NOMO-1 (cell line): ENCODE results near the gene PLVAP.

Experiments used
- DNase-seq, 2 experiments: peaks; one replicate each; lab custom pipeline; 2025; ENCODE audit not compliant: unreplicated experiment in 2 of 2; lab: John Stamatoyannopoulos, UW

PLVAP gene

GRCh38 chr19:17376935-17377600 is at the start of gene PLVAP:
Gene PLVAP, minus strand, starts transcription at chr19:17377342. Its CDS starts 54 bp downstream, at chr19:17377288.
- DNase-seq: no peak

- DNase-seq: no peak
These were observed 47.7 kb upstream of the PLVAP start for GRCh38 chr19:17424743-17425365.

GRCh38 chr19:17423429-17424208 is 46.5 kb upstream of the PLVAP start:
- DNase-seq: no peak

GRCh38 chr19:17421942-17422341 is 44.8 kb upstream of the PLVAP start:
- DNase-seq: no peak

GRCh38 chr19:17420475-17420924 is 43.4 kb upstream of the PLVAP start:
- no peak for DNase-seq

GRCh38 chr19:17419621-17420474 is 42.7 kb upstream of the PLVAP start, which contains the start of gene MVB12A:
Gene MVB12A, plus strand, starts transcription at chr19:17420047. Its CDS starts 89 bp downstream, at chr19:17420136.
- DNase-seq: peak; percentile 95 to 98

- DNase-seq: peak in 1 of 2 experiments; percentile 16
These were observed 42.0 kb upstream of the PLVAP start for GRCh38 chr19:17419154-17419620.

- DNase-seq: no peak
These were observed 41.6 kb upstream of the PLVAP start for GRCh38 chr19:17418710-17419109.

- DNase-seq: no peak
These were observed 38.0 kb upstream of the PLVAP start for GRCh38 chr19:17415121-17415520.

- DNase-seq: no peak
These were observed 37.0 kb upstream of the PLVAP start for GRCh38 chr19:17414097-17414496.

GRCh38 chr19:17411801-17412200 is 34.7 kb upstream of the PLVAP start:
- no peak for DNase-seq

GRCh38 chr19:17409990-17410389 is 32.8 kb upstream of the PLVAP start:
- DNase-seq: no peak

- no peak for DNase-seq
These were observed 29.7 kb upstream of the PLVAP start for GRCh38 chr19:17406887-17407196.

- no peak for DNase-seq
These were observed 29.1 kb upstream of the PLVAP start for GRCh38 chr19:17406046-17406886.

GRCh38 chr19:17405250-17406045 is 28.3 kb upstream of the PLVAP start, which contains the start of gene BST2:
Gene BST2, minus strand, starts transcription at chr19:17405630. Its CDS starts 55 bp downstream, at chr19:17405575.
- peak; percentile 91 to 95 for DNase-seq

- no peak for DNase-seq
These were observed 27.6 kb upstream of the PLVAP start for GRCh38 chr19:17404621-17405249.

GRCh38 chr19:17404015-17404414 is 26.9 kb upstream of the PLVAP start:
- DNase-seq: no peak
